Endothelial cell of umbilical vein (primary cell): ENCODE results near the gene HLX.

Source experiments
- CTCF ChIP-seq, 2 donors: IDR thresholded peaks; 1 replicate in 1 of 2; 2 replicates in 1 of 2; pipeline ENCODE4 v1.5.1; 2011; ENCODE audit warnings: low read length in 2 of 2, mild to moderate bottlenecking in 2 of 2, moderate library complexity in 2 of 2, control low read depth in 1 of 2, inconsistent platforms in 1 of 2, low read depth in 1 of 2; ENCODE audit not compliant: insufficient read depth in 1 of 2; ENCODE audit errors: extremely low read depth in 1 of 2
- EZH2 ChIP-seq: IDR thresholded peaks from 2 replicates; pipeline ENCODE4 v1.6.1; 2012; ENCODE audit warnings: borderline replicate concordance, low read depth, mild to moderate bottlenecking, moderate library complexity, low read length, inconsistent platforms; ENCODE audit not compliant: severe bottlenecking
- MAX ChIP-seq: IDR thresholded peaks from 2 replicates; pipeline ENCODE4 v1.6.1; 2011; ENCODE audit not compliant: insufficient read depth, insufficient read length
- MYC ChIP-seq: IDR thresholded peaks from one replicate; pipeline ENCODE4 v1.6.1; 2011; ENCODE audit warnings: mild to moderate bottlenecking, low read depth, low read length
- POLR2A ChIP-seq: IDR thresholded peaks from 2 replicates; pipeline ENCODE4 v1.6.1; 2012; ENCODE audit warnings: low read depth, mild to moderate bottlenecking, control low read depth, low read length
- POLR2AphosphoS5 ChIP-seq: IDR thresholded peaks from 2 replicates; pipeline ENCODE4 v1.6.1; 2012; ENCODE audit warnings: low read depth, mild to moderate bottlenecking, control low read depth, low read length, moderate library complexity; ENCODE audit not compliant: insufficient read depth

- no peak for TF ChIP-seq CTCF (IDR thresholded peaks at IDR 0.05; ENCODE audit: extremely low read depth in 1 of 2, insufficient read depth in 1 of 2, low read depth in 1 of 2, low read length in 2 of 2)
- TF ChIP-seq MYC: no peak
- no peak for TF ChIP-seq POLR2A
- TF ChIP-seq POLR2AphosphoS5: no peak
- no peak for TF ChIP-seq EZH2
- TF ChIP-seq MAX: no peak
These were observed 41.7 kb downstream of the HLX start for GRCh38 chr1:220920967-220921366.
